ENCODE data around the gene JSRP1. TPM values are rescaled to one million over a fixed set of nuclear protein-coding genes. Genes with fewer than 3 reads are reported as not detected.
A peak's percentile ranks its signal among the peaks of the same experiment; 100 is the strongest.

Gene JSRP1
- total and polyA plus RNA-seq, 2 donors from 2014 or later = 0.37 to 5.0 TPM

DNA sequence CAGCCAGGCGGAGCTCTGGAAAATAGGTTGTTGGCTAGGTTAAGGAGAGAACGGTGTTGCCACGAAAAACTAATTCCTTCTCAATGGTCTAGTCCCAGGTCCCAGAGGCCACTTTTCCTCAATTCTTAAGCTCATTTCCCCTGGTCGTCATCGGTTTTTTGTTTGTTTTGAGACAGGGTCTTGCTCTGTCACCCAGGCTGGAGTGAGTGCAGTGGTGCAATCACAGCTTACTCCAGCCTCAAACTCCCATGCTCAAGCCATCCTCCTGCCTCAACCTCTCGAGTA is 18.4 kb downstream of the JSRP1 start:
- Histone ChIP-seq H3K36me3 (ENCODE audit: control insufficient read depth in 2 of 3, insufficient read depth in 3 of 3, low read length in 3 of 3) (no peaks in the 10 kb centered on the region), H3K9ac (ENCODE audit: low read length in 3 of 3) (no peak overlapping the region), H3K27ac (ENCODE audit: low read depth in 2 of 2, low read length in 2 of 2) (no peak overlapping the region), H3K9me3 (ENCODE audit: control insufficient read depth in 2 of 3, insufficient read depth in 1 of 3, low read length in 3 of 3) (no peaks in the 10 kb centered on the region), H3K4me3 (ENCODE audit: low read length in 3 of 3) (peak overlapping the region; percentile 73 to 79 (median 76)), H3K4me1 (ENCODE audit: control insufficient read depth in 2 of 3, insufficient read depth in 2 of 3, low read depth in 1 of 3, low read length in 3 of 3) (peaks cover 2 to 52% (median 33%) of the 10 kb centered on the region in 3 donors), H3K27me3 (ENCODE audit: control insufficient read depth, insufficient read depth, low read length) (no peaks in the 10 kb centered on the region)
- DNase-seq = no peak
- no peak for FAIRE-seq
- TF ChIP-seq, protein P1, sequence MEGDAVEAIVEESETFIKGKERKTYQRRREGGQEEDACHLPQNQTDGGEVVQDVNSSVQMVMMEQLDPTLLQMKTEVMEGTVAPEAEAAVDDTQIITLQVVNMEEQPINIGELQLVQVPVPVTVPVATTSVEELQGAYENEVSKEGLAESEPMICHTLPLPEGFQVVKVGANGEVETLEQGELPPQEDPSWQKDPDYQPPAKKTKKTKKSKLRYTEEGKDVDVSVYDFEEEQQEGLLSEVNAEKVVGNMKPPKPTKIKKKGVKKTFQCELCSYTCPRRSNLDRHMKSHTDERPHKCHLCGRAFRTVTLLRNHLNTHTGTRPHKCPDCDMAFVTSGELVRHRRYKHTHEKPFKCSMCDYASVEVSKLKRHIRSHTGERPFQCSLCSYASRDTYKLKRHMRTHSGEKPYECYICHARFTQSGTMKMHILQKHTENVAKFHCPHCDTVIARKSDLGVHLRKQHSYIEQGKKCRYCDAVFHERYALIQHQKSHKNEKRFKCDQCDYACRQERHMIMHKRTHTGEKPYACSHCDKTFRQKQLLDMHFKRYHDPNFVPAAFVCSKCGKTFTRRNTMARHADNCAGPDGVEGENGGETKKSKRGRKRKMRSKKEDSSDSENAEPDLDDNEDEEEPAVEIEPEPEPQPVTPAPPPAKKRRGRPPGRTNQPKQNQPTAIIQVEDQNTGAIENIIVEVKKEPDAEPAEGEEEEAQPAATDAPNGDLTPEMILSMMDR (IDR thresholded peaks at IDR 0.05; ENCODE audit: borderline replicate concordance, extremely low read depth, insufficient read depth) = no peak
- intact Hi-C loops (cut with DNase I) = no loop called here

DNA sequence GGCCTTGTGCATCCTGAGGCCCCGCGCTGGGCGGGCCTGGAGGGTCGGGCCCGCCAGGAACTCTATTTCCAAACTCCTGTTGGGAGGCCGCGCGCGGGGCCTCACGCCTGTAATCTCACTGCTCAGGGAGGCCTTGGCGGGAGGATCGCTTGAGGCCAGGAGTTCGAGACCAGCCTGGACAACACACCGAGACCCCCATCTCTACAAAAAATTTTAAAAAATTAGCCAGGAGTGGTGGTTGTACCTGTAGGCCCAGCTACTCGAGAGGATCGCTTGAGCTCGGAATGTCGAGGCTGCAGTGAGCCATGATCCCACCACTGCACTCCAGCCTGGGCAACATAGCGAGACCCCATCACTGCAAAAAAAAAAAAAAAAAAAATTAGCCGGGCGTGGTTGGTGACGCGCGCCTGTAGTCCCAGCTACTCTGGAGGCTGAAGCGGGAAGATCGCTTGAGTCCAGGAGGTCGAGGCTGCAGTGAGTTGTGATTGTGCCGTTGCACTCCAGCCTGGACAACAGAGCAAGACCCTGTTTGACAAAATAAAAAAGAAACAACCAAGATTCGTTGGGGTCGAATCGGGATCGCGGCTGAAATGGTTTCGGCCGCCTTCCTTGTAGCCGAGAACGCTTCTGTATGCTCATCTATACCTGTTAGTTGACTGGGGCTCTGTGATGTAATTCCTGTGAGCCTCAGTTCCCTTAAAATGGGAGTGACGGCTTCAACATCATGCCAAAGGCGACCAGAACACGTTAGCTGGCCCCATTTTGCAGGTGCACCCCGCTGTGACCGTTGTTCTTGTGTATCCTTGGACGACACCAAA is 19.0 kb downstream of the JSRP1 start:
- H3K9me3 ChIP-seq (ENCODE audit: control insufficient read depth in 2 of 3, insufficient read depth in 1 of 3, low read length in 3 of 3) = no peaks in the 10 kb centered on the region
- TF ChIP-seq, protein P1 (IDR thresholded peaks at IDR 0.05; ENCODE audit: borderline replicate concordance, extremely low read depth, insufficient read depth) = no peak
- no peaks in the 10 kb centered on the region for H3K36me3 ChIP-seq (ENCODE audit: control insufficient read depth in 2 of 3, insufficient read depth in 3 of 3, low read length in 3 of 3)
- no peaks in the 10 kb centered on the region for H3K27me3 ChIP-seq (ENCODE audit: control insufficient read depth, insufficient read depth, low read length)
- DNase-seq = no peak
- H3K4me3 ChIP-seq (ENCODE audit: low read length in 3 of 3) = peak overlapping the region; percentile 73 to 79 (median 76)
- H3K4me1 ChIP-seq (ENCODE audit: control insufficient read depth in 2 of 3, insufficient read depth in 2 of 3, low read depth in 1 of 3, low read length in 3 of 3) = peaks cover 2 to 51% (median 33%) of the 10 kb centered on the region in 3 donors
- peak overlapping the region; percentile 44 to 91 (median 74) for H3K9ac ChIP-seq (ENCODE audit: low read length in 3 of 3)
- no peak for FAIRE-seq
- peak overlapping the region; percentile 100 for H3K27ac ChIP-seq (ENCODE audit: low read depth in 2 of 2, low read length in 2 of 2)
- intact Hi-C loops (cut with DNase I) = no loop called here

DNA sequence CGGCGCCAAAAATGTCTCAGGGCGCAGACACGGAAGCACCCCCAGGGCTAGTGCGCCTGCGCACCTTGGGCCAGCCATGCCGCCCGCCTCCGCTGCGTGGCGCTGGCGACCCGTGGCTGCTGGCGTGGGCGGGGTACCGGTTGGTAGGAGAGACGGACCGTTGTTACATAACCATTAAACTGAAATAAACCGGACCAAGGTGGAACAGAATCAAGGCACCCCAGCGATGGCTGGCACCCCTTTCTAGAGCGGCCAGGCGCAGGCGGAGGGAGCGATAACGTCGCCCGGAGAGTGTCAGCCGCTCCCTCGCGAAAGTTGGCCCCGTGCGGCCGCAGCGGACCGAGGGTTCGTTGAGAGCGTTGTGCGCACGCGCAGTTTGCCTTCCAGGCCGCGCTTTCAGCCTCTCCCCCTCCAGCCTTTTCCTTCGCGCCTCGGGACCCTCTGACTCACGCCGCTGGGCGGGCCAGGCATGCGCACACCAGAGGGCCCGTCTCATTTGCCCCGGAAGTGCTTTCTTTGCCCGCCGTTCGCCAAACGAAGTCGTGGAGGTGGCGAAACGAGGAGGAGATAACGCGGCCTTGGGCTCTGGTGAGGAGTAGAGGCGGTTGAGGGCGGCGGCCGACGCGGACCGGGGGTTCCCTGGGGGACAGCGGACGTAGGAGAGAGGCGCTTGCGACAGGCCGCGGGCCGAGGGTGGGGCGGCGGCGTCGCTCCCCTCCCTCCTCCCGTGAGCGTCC is 19.7 kb downstream of the JSRP1 start, which contains the start of the genes PLEKHJ1 and SF3A2:
Gene PLEKHJ1, minus strand, starts transcription at position 16 of the 737 bp plus-strand sequence. CDS start 81 bp downstream, outside the sequence.
Gene SF3A2, plus strand, starts transcription at position 511 of the 737 bp plus-strand sequence. CDS start 6,595 bp downstream, outside the sequence.
- FAIRE-seq = no peak

More for the DNA sequence above, 19.7 kb downstream of the JSRP1 start, which contains the start of the genes PLEKHJ1 and SF3A2:
- H3K27ac ChIP-seq (ENCODE audit: low read depth in 2 of 2, low read length in 2 of 2) = peak within 1 kb of the TSS; percentile 100
- peak within 1 kb of the TSS; percentile 72 to 91 (median 88) for H3K9ac ChIP-seq (ENCODE audit: low read length in 3 of 3)
- no peaks in the 10 kb centered on the region for H3K9me3 ChIP-seq (ENCODE audit: control insufficient read depth in 2 of 3, insufficient read depth in 1 of 3, low read length in 3 of 3)
- H3K36me3 ChIP-seq (ENCODE audit: control insufficient read depth in 2 of 3, insufficient read depth in 3 of 3, low read length in 3 of 3) = peaks cover 0 to 3% (median 0%) of the 10 kb centered on the region in 3 donors
- TF ChIP-seq, protein P1 (IDR thresholded peaks at IDR 0.05; ENCODE audit: borderline replicate concordance, extremely low read depth, insufficient read depth) = peak; percentile 96
- DNase-seq = peak; percentile 98 to 99 (median 99)
- no peaks in the 10 kb centered on the region for H3K27me3 ChIP-seq (ENCODE audit: control insufficient read depth, insufficient read depth, low read length)
- H3K4me3 ChIP-seq (ENCODE audit: low read length in 3 of 3) = peak within 1 kb of the TSS; percentile 76 to 79 (median 77)
- H3K4me1 ChIP-seq (ENCODE audit: control insufficient read depth in 2 of 3, insufficient read depth in 2 of 3, low read depth in 1 of 3, low read length in 3 of 3) = peaks cover 2 to 43% (median 26%) of the 10 kb centered on the region in 3 donors
- intact Hi-C loops (cut with DNase I) = no loop called here

Measured in kidney (tissue), 14 donors.